MM.1S (cell line): Measurements from ENCODE around the gene BTBD19.
A peak's percentile ranks its signal among the peaks of the same experiment; 100 is the strongest.

Source experiments
- DNase-seq: peaks from one replicate; pipeline ENCODE4 v3.0.0-alpha.2; 2015
- H2AFZ ChIP-seq: fragments of 300-600 bp; sonication (generic); 2 replicates; pipeline ENCODE4 v1.6.0; 2016; ENCODE audit warnings: antibody characterized with exemption, low read length
- H3F3A ChIP-seq: fragments of 300-600 bp; sonication (generic); 2 replicates; pipeline ENCODE4 v1.6.1; 2016; ENCODE audit warnings: mild to moderate bottlenecking, antibody characterized with exemption, low read length, moderate library complexity, mixed read lengths; ENCODE audit not compliant: insufficient read depth
- H3K27ac ChIP-seq: fragments of 300-600 bp; sonication (generic); 2 replicates; pipeline ENCODE4 v1.5.1; 2016; ENCODE audit warnings: mild to moderate bottlenecking, low read length
- H3K27me3 ChIP-seq: fragments of 300-600 bp; sonication (generic); replicated peaks from 2 replicates; pipeline ENCODE4 v1.6.0; 2016; ENCODE audit warnings: low read length; ENCODE audit not compliant: insufficient read depth
- H3K36me3 ChIP-seq: fragments of 300-600 bp; sonication (generic); replicated peaks from 2 replicates; pipeline ENCODE4 v1.6.1; 2016; ENCODE audit warnings: mild to moderate bottlenecking, low read length, mixed read lengths; ENCODE audit not compliant: insufficient read depth
- H3K4me1 ChIP-seq: fragments of 300-600 bp; sonication (generic); 2 replicates; pipeline ENCODE4 v1.6.1; 2016; ENCODE audit warnings: low read length, mixed read lengths
- H3K4me2 ChIP-seq: fragments of 300-600 bp; sonication (generic); 2 replicates; pipeline ENCODE4 v1.6.0; 2016; ENCODE audit warnings: low read depth, low read length
- H3K4me3 ChIP-seq: fragments of 300-600 bp; sonication (generic); 2 replicates; pipeline ENCODE4 v1.5.1; 2016; ENCODE audit warnings: low read length, mixed read lengths
- H3K79me2 ChIP-seq: fragments of 300-600 bp; sonication (generic); 2 replicates; pipeline ENCODE4 v1.6.1; 2016; ENCODE audit warnings: mixed run types, low read length, mixed read lengths
- H3K9ac ChIP-seq: fragments of 300-600 bp; sonication (generic); 2 replicates; pipeline ENCODE4 v1.6.1; 2016; ENCODE audit warnings: low read length, mixed read lengths
- H3K9me2 ChIP-seq: fragments of 300-600 bp; sonication (generic); replicated peaks from 2 replicates; pipeline ENCODE4 v1.6.1; 2016; ENCODE audit warnings: mild to moderate bottlenecking, low read length, mixed read lengths; ENCODE audit not compliant: insufficient read depth
- H3K9me3 ChIP-seq: fragments of 300-600 bp; sonication (generic); replicated peaks from 2 replicates; pipeline ENCODE4 v1.6.1; 2016; ENCODE audit warnings: mild to moderate bottlenecking, low read length, mixed read lengths; ENCODE audit not compliant: insufficient read depth
- H4K20me1 ChIP-seq: fragments of 300-600 bp; sonication (generic); 2 replicates; pipeline ENCODE4 v1.6.1; 2016; ENCODE audit warnings: mild to moderate bottlenecking, low read length, moderate library complexity, mixed read lengths; ENCODE audit not compliant: insufficient read depth
- EZH2 ChIP-seq: fragments of 300-600 bp; sonication (generic); optimal IDR thresholded peaks from 2 replicates; pipeline ENCODE3; 2017; ENCODE audit warnings: low read depth, mild to moderate bottlenecking, antibody characterized with exemption, low read length, mixed read lengths
- EZH2phosphoT487 ChIP-seq: fragments of 300-600 bp; sonication (generic); IDR thresholded peaks from 2 replicates; pipeline ENCODE4 v1.6.1; 2018; ENCODE audit warnings: antibody characterized with exemption, low read length
- TF ChIP-seq, protein P1 (sequence below): fragments of 300-600 bp; sonication (generic); IDR thresholded peaks from 2 replicates; pipeline ENCODE4 v1.5.1; 2016; ENCODE audit warnings: antibody characterized with exemption, low read length, mixed read lengths

Gene BTBD19

DNA sequence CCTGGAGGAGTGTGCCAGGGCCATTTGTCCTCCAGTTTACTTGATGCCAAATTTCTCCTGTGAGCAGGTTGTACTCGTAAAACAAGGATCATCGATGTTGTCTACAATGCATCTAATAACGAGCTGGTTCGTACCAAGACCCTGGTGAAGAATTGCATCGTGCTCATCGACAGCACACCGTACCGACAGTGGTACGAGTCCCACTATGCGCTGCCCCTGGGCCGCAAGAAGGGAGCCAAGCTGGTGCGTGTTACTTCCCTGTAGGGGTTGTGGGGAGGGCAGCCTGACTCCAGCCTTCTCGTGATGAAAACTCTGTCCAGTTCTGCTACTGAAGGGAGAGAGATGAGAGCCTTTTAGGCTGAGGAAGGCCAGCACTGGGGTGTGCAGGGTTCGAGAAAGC is 30.8 kb upstream of the BTBD19 start:
- Histone ChIP-seq H3K79me2 (peaks cover 41% of the 10 kb centered on the region), H3K9me3 (no peaks in the 10 kb centered on the region), H3K4me3 (peak overlapping the region; percentile 98; the same call in 1 of the 2 replicates), H3K4me2 (peak overlapping the region; percentile 74; the same call in 1 of the 2 replicates), H3F3A (peaks cover 48% of the 10 kb centered on the region), H3K36me3 (peaks cover 18% of the 10 kb centered on the region), H3K9me2 (no peaks in the 10 kb centered on the region), H3K27me3 (no peaks in the 10 kb centered on the region), H3K27ac (no peak overlapping the region), H3K4me1 (0 out of 2 replicates have a peak, but pooled peaks cover 7% of the 10 kb centered on the region), H4K20me1 (peaks cover 11% of the 10 kb centered on the region; the same call in 1 of the 2 replicates), H2AFZ (no peak overlapping the region), H3K9ac (no peak overlapping the region; the same call in 1 of the 2 replicates)
- no peak for DNase-seq
- TF ChIP-seq EZH2 = no peak
- no peak for TF ChIP-seq EZH2phosphoT487
- TF ChIP-seq, protein P1, sequence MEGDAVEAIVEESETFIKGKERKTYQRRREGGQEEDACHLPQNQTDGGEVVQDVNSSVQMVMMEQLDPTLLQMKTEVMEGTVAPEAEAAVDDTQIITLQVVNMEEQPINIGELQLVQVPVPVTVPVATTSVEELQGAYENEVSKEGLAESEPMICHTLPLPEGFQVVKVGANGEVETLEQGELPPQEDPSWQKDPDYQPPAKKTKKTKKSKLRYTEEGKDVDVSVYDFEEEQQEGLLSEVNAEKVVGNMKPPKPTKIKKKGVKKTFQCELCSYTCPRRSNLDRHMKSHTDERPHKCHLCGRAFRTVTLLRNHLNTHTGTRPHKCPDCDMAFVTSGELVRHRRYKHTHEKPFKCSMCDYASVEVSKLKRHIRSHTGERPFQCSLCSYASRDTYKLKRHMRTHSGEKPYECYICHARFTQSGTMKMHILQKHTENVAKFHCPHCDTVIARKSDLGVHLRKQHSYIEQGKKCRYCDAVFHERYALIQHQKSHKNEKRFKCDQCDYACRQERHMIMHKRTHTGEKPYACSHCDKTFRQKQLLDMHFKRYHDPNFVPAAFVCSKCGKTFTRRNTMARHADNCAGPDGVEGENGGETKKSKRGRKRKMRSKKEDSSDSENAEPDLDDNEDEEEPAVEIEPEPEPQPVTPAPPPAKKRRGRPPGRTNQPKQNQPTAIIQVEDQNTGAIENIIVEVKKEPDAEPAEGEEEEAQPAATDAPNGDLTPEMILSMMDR = no peak

DNA sequence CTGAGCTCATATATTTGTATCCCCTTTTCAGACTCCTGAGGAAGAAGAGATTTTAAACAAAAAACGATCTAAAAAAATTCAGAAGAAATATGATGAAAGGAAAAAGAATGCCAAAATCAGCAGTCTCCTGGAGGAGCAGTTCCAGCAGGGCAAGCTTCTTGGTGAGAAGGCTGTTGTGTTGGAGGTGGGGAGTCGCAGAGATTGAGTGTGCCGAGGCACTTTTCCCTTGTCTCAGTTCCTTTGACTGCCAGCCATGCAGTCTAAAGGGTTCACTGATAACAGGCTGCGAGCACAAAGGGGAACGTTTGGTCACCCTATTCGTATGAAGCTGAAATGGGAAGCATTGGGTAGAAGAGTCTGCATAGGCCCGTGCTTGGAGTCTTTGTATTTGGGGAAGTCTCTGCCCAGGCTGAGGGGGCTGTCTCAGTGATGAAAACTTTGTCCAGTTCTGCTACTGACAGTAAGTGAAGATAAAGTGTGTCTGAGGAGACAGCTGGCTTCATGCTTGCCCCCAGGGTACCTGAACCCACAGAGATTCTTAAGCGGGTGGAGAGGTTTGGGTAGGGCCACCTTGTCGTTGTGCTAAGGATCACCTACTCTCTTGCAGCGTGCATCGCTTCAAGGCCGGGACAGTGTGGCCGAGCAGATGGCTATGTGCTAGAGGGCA is 30.2 kb upstream of the BTBD19 start:
- no peak for DNase-seq
- Histone ChIP-seq H3K9me3 (no peaks in the 10 kb centered on the region), H3K9ac (no peak overlapping the region), H3K79me2 (peaks cover 41% of the 10 kb centered on the region), H2AFZ (no peak overlapping the region), H3K4me1 (0 out of 2 replicates have a peak, but pooled peaks cover 7% of the 10 kb centered on the region), H3K27ac (no peak overlapping the region), H3K27me3 (no peaks in the 10 kb centered on the region), H4K20me1 (peaks cover 11% of the 10 kb centered on the region; the same call in 1 of the 2 replicates), H3K9me2 (no peaks in the 10 kb centered on the region), H3F3A (peaks cover 52% of the 10 kb centered on the region), H3K4me2 (no peak overlapping the region), H3K36me3 (peaks cover 18% of the 10 kb centered on the region), H3K4me3 (no peak overlapping the region)
- TF ChIP-seq, protein P1 = no peak
- TF ChIP-seq EZH2phosphoT487 = no peak
- no peak for TF ChIP-seq EZH2

DNA sequence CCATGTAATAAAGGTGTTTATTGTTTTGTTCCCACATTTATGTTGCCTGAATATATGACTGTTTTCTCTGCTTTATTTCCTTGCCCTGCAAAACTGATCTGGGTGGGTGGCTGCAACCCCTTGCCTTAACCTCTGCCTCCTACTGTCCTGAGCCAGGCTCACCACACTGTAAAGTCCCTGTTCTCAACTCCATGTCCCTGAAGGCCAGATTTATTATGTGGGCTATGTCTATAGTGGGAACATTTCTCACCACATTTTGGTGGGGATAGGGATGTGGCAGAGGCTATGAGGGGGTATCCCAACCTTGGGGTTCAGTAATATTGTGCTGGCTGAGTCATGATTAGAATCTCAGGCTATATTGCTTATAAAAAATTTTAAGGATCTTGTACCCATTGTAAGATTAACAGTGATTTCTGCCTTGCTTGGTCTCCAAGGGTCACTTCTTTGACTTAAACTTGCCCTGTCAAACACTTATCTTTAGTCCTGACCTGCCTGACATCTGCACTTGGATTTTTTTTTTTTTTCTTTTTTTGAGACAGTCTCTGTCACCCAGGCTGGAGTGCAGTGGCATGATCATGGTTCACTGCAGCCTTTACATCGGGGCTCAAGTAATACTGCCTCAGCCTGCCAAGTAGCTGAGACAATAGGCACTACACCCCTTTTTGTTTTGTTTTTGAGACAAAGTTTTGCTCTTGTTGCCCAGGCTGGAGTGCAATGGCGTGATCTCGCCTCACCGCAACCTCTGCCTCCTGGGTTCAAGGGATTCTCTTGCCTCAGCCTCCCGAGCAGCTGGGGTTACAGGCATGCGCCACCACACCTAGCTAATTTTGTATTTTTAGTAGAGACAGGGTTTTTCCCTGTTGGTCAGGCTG is 29.4 kb upstream of the BTBD19 start:
- peaks cover 18% of the 10 kb centered on the region for H3K36me3 ChIP-seq
- H3K79me2 ChIP-seq = peaks cover 41% of the 10 kb centered on the region
- peaks cover 56% of the 10 kb centered on the region for H3F3A ChIP-seq
- no peak overlapping the region for H3K9ac ChIP-seq
- no peak overlapping the region for H3K4me3 ChIP-seq
- no peak for DNase-seq
- TF ChIP-seq EZH2phosphoT487 = no peak
- TF ChIP-seq EZH2 = no peak
- TF ChIP-seq, protein P1 = no peak
- no peak overlapping the region for H3K4me2 ChIP-seq
- peaks cover 11% of the 10 kb centered on the region; the same call in 1 of the 2 replicates for H4K20me1 ChIP-seq
- no peak overlapping the region for H2AFZ ChIP-seq
- no peaks in the 10 kb centered on the region for H3K27me3 ChIP-seq
- H3K9me3 ChIP-seq = no peaks in the 10 kb centered on the region
- H3K27ac ChIP-seq = no peak overlapping the region
- H3K9me2 ChIP-seq = no peaks in the 10 kb centered on the region
- 0 out of 2 replicates have a peak, but pooled peaks cover 7% of the 10 kb centered on the region for H3K4me1 ChIP-seq
